ENCODE data around the gene CPLX1.

- TF ChIP-seq, protein P1, sequence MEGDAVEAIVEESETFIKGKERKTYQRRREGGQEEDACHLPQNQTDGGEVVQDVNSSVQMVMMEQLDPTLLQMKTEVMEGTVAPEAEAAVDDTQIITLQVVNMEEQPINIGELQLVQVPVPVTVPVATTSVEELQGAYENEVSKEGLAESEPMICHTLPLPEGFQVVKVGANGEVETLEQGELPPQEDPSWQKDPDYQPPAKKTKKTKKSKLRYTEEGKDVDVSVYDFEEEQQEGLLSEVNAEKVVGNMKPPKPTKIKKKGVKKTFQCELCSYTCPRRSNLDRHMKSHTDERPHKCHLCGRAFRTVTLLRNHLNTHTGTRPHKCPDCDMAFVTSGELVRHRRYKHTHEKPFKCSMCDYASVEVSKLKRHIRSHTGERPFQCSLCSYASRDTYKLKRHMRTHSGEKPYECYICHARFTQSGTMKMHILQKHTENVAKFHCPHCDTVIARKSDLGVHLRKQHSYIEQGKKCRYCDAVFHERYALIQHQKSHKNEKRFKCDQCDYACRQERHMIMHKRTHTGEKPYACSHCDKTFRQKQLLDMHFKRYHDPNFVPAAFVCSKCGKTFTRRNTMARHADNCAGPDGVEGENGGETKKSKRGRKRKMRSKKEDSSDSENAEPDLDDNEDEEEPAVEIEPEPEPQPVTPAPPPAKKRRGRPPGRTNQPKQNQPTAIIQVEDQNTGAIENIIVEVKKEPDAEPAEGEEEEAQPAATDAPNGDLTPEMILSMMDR (conservative IDR thresholded peaks at IDR 0.05; ENCODE audit: low read length), result no peak
- no peak for TF ChIP-seq EZH2phosphoT487 (IDR thresholded peaks at IDR 0.05; ENCODE audit: borderline replicate concordance, low read depth, low read length)
Measured at GRCh38 chr4:776743-777441, 49.0 kb downstream of the CPLX1 start.
